HEK293 (cell line): ENCODE measurements around the gene NTMT1.
A peak's percentile ranks its signal among the peaks of the same experiment; 100 is the strongest.

Experiments
- CTCF ChIP-seq: fragments of 450-650 bp; formaldehyde crosslinking; IDR thresholded peaks from 2 replicates; pipeline ENCODE4 v1.5.1; 2016; ENCODE audit warnings: missing biosample characterization, missing genetic modification characterization
- ELK4 ChIP-seq: IDR thresholded peaks from 2 replicates; pipeline ENCODE4 v1.6.1; 2011; ENCODE audit warnings: mild to moderate bottlenecking, low read depth, low read length, borderline replicate concordance
- HOXA7 ChIP-seq: sonication (generic); formaldehyde crosslinking; IDR thresholded peaks from 2 replicates; pipeline ENCODE4 v1.8.1; 2022; ENCODE audit warnings: missing genetic modification reagents, borderline replicate concordance
- KLF7 ChIP-seq: fragments of 450-650 bp; formaldehyde crosslinking; IDR thresholded peaks from 2 replicates; pipeline ENCODE4 v1.5.1; 2016; ENCODE audit warnings: missing biosample characterization, missing genetic modification characterization, borderline replicate concordance
- TCF7L2 ChIP-seq: IDR thresholded peaks from 2 replicates; pipeline ENCODE4 v1.6.1; 2011; ENCODE audit warnings: low read depth, mild to moderate bottlenecking, inconsistent platforms, low read length, moderate library complexity, borderline replicate concordance
- ZBTB8A ChIP-seq: fragments of 450-650 bp; formaldehyde crosslinking; IDR thresholded peaks from 2 replicates; pipeline ENCODE4 v1.5.1; 2016; ENCODE audit warnings: missing biosample characterization, missing genetic modification characterization
- ZFP69B ChIP-seq: fragments of 450-650 bp; formaldehyde crosslinking; IDR thresholded peaks from 2 replicates; pipeline ENCODE4 v1.5.1; 2016; ENCODE audit warnings: missing biosample characterization, missing genetic modification characterization
- ZNF138 ChIP-seq: fragments of 450-650 bp; formaldehyde crosslinking; IDR thresholded peaks from 2 replicates; pipeline ENCODE4 v1.5.1; 2016; ENCODE audit warnings: missing biosample characterization, missing genetic modification characterization, borderline replicate concordance
- ZNF157 ChIP-seq: fragments of 450-650 bp; formaldehyde crosslinking; IDR thresholded peaks from 2 replicates; pipeline ENCODE4 v1.5.1; 2016; ENCODE audit warnings: missing biosample characterization, missing genetic modification characterization
- ZNF2 ChIP-seq: fragments of 450-650 bp; formaldehyde crosslinking; IDR thresholded peaks from 2 replicates; pipeline ENCODE4 v1.5.1; 2016; ENCODE audit warnings: missing biosample characterization, missing genetic modification characterization
- ZNF202 ChIP-seq: fragments of 450-650 bp; formaldehyde crosslinking; IDR thresholded peaks from 2 replicates; pipeline ENCODE4 v1.5.1; 2016; ENCODE audit warnings: missing biosample characterization, missing genetic modification characterization, borderline replicate concordance
- ZNF266 ChIP-seq: fragments of 450-650 bp; formaldehyde crosslinking; IDR thresholded peaks from 2 replicates; pipeline ENCODE4 v1.5.1; 2016; ENCODE audit warnings: missing biosample characterization, missing genetic modification characterization, low read depth
- ZNF354C ChIP-seq: fragments of 450-650 bp; formaldehyde crosslinking; IDR thresholded peaks from 2 replicates; pipeline ENCODE4 v1.5.1; 2016; ENCODE audit warnings: missing biosample characterization, missing genetic modification characterization, low read depth, borderline replicate concordance
- ZNF362 ChIP-seq: fragments of 450-650 bp; formaldehyde crosslinking; IDR thresholded peaks from 2 replicates; pipeline ENCODE4 v1.5.1; 2016; ENCODE audit warnings: missing biosample characterization, missing genetic modification characterization
- ZNF423 ChIP-seq: fragments of 450-650 bp; formaldehyde crosslinking; IDR thresholded peaks from 2 replicates; pipeline ENCODE4 v1.5.1; 2016; ENCODE audit warnings: missing biosample characterization, missing genetic modification characterization
- ZNF510 ChIP-seq: fragments of 450-650 bp; formaldehyde crosslinking; IDR thresholded peaks from 2 replicates; pipeline ENCODE4 v1.5.1; 2018; ENCODE audit warnings: mild to moderate bottlenecking, missing genetic modification characterization, missing biosample characterization; ENCODE audit not compliant: insufficient replicate concordance
- ZNF549 ChIP-seq: fragments of 450-650 bp; IDR thresholded peaks from 2 replicates; pipeline ENCODE4 v1.5.1; 2018; ENCODE audit warnings: missing biosample characterization, missing genetic modification characterization, mild to moderate bottlenecking, inconsistent platforms, moderate library complexity
- ZNF623 ChIP-seq: fragments of 450-650 bp; formaldehyde crosslinking; IDR thresholded peaks from 2 replicates; pipeline ENCODE4 v1.5.1; 2016; ENCODE audit warnings: missing biosample characterization, missing genetic modification characterization
- ZNF677 ChIP-seq: fragments of 450-650 bp; IDR thresholded peaks from 2 replicates; pipeline ENCODE4 v1.5.0; 2018; ENCODE audit warnings: missing biosample characterization, mild to moderate bottlenecking, missing genetic modification characterization, moderate library complexity
- ZNF792 ChIP-seq: fragments of 450-650 bp; formaldehyde crosslinking; IDR thresholded peaks from 2 replicates; pipeline ENCODE4 v1.5.1; 2016; ENCODE audit warnings: missing biosample characterization, missing genetic modification characterization
- TF ChIP-seq, protein P1 (sequence below): fragments of 450-650 bp; formaldehyde crosslinking; IDR thresholded peaks from 2 replicates; pipeline ENCODE4 v1.5.1; 2016; ENCODE audit warnings: missing biosample characterization, missing genetic modification characterization
- TF ChIP-seq, protein P2 (sequence below): fragments of 450-650 bp; formaldehyde crosslinking; conservative IDR thresholded peaks from 2 replicates; pipeline ENCODE4 v1.5.1; 2016; ENCODE audit warnings: low read depth, missing biosample characterization, missing genetic modification characterization
- TF ChIP-seq, protein P3 (sequence below): fragments of 450-650 bp; formaldehyde crosslinking; IDR thresholded peaks from 2 replicates; pipeline ENCODE4 v1.5.1; 2016; ENCODE audit warnings: missing biosample characterization, missing genetic modification characterization

NTMT1 gene

DNA sequence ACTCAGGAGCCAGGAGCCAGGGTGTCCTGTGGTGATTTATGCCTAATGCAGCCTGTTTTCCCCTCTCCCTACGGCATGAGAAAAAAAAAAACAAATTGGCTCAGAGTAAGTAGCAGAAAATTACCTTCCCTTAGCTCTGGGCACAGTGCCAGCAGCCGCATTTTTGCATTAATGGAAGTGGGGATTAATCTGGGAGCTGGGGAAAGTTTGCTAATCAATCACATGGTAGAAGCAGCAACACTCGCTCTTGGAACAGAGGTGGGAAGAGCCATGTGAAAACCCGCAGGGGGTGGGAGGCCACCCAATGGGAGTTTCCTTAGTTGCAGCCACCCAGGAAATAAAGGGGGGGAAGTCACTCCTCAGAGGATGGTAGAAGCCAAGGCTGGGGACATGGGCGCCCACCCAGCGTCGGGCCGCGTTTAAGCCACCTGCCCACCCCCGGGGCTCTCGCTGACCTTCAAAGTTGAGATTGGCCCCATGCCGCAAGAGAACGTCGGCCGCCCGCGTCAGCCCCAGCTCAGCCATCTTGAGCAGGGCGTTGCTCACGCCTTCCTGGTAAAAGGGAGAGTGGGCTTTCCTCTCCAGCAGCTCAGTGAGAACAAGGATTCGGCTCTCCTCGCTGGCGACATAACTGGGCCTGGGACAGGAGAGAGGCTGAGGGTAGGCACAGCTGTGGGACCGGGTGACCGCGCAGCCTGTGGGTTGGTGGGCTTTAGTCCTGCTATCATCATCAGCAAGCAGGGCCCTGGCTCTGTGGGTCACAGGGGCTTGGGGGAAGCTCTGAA lies 14.3 kb downstream of the NTMT1 start (continued):
- TF ChIP-seq ZNF677: no peak
- no peak; the same call in 1 of the 2 replicates for TF ChIP-seq KLF7 (tag by site-specific recombination)
- TF ChIP-seq ZBTB8A (tag by site-specific recombination): peak; percentile 85
- TF ChIP-seq ZNF549 (tag by site-specific recombination): no peak
- no peak for TF ChIP-seq HOXA7 (CRISPR knock-in tag)
- 0 out of 2 replicates have a peak, but pooled peaks have one; percentile 27 for TF ChIP-seq ZNF623
- peak; percentile 97 for TF ChIP-seq ZNF423
- no peak for TF ChIP-seq ZNF510 (tag by site-specific recombination)
- no peak for TF ChIP-seq ZNF792 (tag by site-specific recombination)
- TF ChIP-seq, protein P1, sequence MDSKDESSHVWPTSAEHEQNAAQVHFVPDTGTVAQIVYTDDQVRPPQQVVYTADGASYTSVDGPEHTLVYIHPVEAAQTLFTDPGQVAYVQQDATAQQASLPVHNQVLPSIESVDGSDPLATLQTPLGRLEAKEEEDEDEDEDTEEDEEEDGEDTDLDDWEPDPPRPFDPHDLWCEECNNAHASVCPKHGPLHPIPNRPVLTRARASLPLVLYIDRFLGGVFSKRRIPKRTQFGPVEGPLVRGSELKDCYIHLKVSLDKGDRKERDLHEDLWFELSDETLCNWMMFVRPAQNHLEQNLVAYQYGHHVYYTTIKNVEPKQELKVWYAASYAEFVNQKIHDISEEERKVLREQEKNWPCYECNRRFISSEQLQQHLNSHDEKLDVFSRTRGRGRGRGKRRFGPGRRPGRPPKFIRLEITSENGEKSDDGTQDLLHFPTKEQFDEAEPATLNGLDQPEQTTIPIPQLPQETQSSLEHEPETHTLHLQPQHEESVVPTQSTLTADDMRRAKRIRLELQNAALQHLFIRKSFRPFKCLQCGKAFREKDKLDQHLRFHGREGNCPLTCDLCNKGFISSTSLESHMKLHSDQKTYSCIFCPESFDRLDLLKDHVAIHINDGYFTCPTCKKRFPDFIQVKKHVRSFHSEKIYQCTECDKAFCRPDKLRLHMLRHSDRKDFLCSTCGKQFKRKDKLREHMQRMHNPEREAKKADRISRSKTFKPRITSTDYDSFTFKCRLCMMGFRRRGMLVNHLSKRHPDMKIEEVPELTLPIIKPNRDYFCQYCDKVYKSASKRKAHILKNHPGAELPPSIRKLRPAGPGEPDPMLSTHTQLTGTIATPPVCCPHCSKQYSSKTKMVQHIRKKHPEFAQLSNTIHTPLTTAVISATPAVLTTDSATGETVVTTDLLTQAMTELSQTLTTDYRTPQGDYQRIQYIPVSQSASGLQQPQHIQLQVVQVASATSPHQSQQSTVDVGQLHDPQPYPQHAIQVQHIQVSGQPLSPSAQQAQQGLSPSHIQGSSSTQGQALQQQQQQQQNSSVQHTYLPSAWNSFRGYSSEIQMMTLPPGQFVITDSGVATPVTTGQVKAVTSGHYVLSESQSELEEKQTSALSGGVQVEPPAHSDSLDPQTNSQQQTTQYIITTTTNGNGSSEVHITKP (tag by site-specific recombination): peak; percentile 99
- TF ChIP-seq, protein P2, sequence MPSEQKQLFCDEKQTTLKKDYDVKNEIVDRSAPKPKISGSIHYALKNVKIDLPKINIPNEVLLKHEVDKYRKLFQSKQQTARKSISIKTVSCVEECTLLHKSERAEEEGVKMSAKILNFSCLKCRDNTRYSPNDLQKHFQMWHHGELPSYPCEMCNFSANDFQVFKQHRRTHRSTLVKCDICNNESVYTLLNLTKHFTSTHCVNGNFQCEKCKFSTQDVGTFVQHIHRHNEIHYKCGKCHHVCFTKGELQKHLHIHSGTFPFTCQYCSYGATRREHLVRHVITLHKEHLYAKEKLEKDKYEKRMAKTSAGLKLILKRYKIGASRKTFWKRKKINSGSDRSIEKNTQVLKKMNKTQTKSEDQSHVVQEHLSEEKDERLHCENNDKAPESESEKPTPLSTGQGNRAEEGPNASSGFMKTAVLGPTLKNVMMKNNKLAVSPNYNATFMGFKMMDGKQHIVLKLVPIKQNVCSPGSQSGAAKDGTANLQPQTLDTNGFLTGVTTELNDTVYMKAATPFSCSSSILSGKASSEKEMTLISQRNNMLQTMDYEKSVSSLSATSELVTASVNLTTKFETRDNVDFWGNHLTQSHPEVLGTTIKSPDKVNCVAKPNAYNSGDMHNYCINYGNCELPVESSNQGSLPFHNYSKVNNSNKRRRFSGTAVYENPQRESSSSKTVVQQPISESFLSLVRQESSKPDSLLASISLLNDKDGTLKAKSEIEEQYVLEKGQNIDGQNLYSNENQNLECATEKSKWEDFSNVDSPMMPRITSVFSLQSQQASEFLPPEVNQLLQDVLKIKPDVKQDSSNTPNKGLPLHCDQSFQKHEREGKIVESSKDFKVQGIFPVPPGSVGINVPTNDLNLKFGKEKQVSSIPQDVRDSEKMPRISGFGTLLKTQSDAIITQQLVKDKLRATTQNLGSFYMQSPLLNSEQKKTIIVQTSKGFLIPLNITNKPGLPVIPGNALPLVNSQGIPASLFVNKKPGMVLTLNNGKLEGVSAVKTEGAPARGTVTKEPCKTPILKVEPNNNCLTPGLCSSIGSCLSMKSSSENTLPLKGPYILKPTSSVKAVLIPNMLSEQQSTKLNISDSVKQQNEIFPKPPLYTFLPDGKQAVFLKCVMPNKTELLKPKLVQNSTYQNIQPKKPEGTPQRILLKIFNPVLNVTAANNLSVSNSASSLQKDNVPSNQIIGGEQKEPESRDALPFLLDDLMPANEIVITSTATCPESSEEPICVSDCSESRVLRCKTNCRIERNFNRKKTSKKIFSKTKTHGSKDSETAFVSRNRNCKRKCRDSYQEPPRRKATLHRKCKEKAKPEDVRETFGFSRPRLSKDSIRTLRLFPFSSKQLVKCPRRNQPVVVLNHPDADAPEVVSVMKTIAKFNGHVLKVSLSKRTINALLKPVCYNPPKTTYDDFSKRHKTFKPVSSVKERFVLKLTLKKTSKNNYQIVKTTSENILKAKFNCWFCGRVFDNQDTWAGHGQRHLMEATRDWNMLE (tag by site-specific recombination): no peak
- peak; percentile 45; the same call in 1 of the 2 replicates for TF ChIP-seq ZFP69B (tag by site-specific recombination)
- TF ChIP-seq ZNF362 (tag by site-specific recombination): 0 out of 2 replicates have a peak, but pooled peaks have one; percentile 63
- peak; percentile 47; the same call in 1 of the 2 replicates for TF ChIP-seq ZNF2 (tag by site-specific recombination)
- no peak for TF ChIP-seq ZNF202 (tag by site-specific recombination)
- no peak for TF ChIP-seq ZNF266
- TF ChIP-seq ZNF354C (tag by site-specific recombination): no peak
- no peak for TF ChIP-seq ZNF138 (tag by site-specific recombination)
- no peak for TF ChIP-seq TCF7L2
- no peak for TF ChIP-seq ZNF157 (tag by site-specific recombination)
- TF ChIP-seq CTCF (tag by site-specific recombination): no peak
- TF ChIP-seq, protein P3, sequence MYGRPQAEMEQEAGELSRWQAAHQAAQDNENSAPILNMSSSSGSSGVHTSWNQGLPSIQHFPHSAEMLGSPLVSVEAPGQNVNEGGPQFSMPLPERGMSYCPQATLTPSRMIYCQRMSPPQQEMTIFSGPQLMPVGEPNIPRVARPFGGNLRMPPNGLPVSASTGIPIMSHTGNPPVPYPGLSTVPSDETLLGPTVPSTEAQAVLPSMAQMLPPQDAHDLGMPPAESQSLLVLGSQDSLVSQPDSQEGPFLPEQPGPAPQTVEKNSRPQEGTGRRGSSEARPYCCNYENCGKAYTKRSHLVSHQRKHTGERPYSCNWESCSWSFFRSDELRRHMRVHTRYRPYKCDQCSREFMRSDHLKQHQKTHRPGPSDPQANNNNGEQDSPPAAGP (tag by site-specific recombination): no peak; the same call in 1 of the 2 replicates
- no peak for TF ChIP-seq ELK4
